Ramos (cell line): ENCODE data around the gene CFDP1.

Experiments used
- in situ Hi-C: fragments of 300-500 bp; cut with MboI; formaldehyde crosslinking; loops from one replicate; pipeline ENCODE4 v1.14.3; 2022; ENCODE audit warnings: low sequenced_read_pairs; ENCODE audit not compliant: unreplicated experiment

CFDP1 gene

GRCh38 chr16:75333721-75334163, 99.6 kb downstream of the CFDP1 start:
- in situ Hi-C loops = no loop called here

- in situ Hi-C loops = no loop called here
Observed at GRCh38 chr16:75329943-75330342, 103.4 kb downstream of the CFDP1 start.

- in situ Hi-C loops = no loop called here
Observed at GRCh38 chr16:75326333-75326732, 107.0 kb downstream of the CFDP1 start.

GRCh38 chr16:75323933-75324332, 109.4 kb downstream of the CFDP1 start:
- in situ Hi-C loops = no loop called here

GRCh38 chr16:75323198-75323597, 110.1 kb downstream of the CFDP1 start:
- in situ Hi-C loops = no loop called here

GRCh38 chr16:75322740-75323139, 110.6 kb downstream of the CFDP1 start:
- in situ Hi-C loops = no loop called here

GRCh38 chr16:75320435-75320834, 112.9 kb downstream of the CFDP1 start:
- in situ Hi-C loops = no loop called here

- in situ Hi-C loops = no loop called here
Observed at GRCh38 chr16:75319513-75320411, 113.5 kb downstream of the CFDP1 start.

- in situ Hi-C loops = no loop called here
Observed at GRCh38 chr16:75318737-75319136, 114.6 kb downstream of the CFDP1 start.

GRCh38 chr16:75317532-75317931, 115.8 kb downstream of the CFDP1 start:
- in situ Hi-C loops = no loop called here

- in situ Hi-C loops = no loop called here
Observed at GRCh38 chr16:75317101-75317522, 116.2 kb downstream of the CFDP1 start.

- in situ Hi-C loops = no loop called here
Observed at GRCh38 chr16:75315539-75316306, 117.6 kb downstream of the CFDP1 start.

- in situ Hi-C loops = no loop called here
Observed at GRCh38 chr16:75312875-75313274, 120.4 kb downstream of the CFDP1 start.

- in situ Hi-C loops = no loop called here
Observed at GRCh38 chr16:75311383-75311938, 121.8 kb downstream of the CFDP1 start.

GRCh38 chr16:75310541-75310940, 122.8 kb downstream of the CFDP1 start:
- in situ Hi-C loops = no loop called here

GRCh38 chr16:75309899-75310430, 123.3 kb downstream of the CFDP1 start:
- in situ Hi-C loops = no loop called here

- in situ Hi-C loops = no loop called here
Observed at GRCh38 chr16:75309156-75309555, 124.1 kb downstream of the CFDP1 start.

GRCh38 chr16:75308011-75308410, 125.3 kb downstream of the CFDP1 start:
- in situ Hi-C loops = no loop called here

GRCh38 chr16:75307506-75307905, 125.8 kb downstream of the CFDP1 start:
- in situ Hi-C loops = no loop called here

- in situ Hi-C loops = no loop called here
Observed at GRCh38 chr16:75306099-75306762, 127.1 kb downstream of the CFDP1 start.
